GM10266 (cell line): ENCODE data around the gene ADCY7.

ENCODE experiments used
- DNase-seq: peaks from one replicate; pipeline ENCODE4 v3.0.0; 2012; ENCODE audit errors: extremely low spot score
- CTCF ChIP-seq: IDR thresholded peaks from 2 replicates; pipeline ENCODE4 v1.5.1; 2012; ENCODE audit warnings: mild to moderate bottlenecking, low read depth; ENCODE audit not compliant: control insufficient read depth, insufficient read depth; ENCODE audit errors: missing control alignments

Gene ADCY7

GRCh38 chr16:50300942-50301625, 34.7 kb downstream of the ADCY7 start:
- DNase-seq: no peak
- no peak for TF ChIP-seq CTCF

- no peak for TF ChIP-seq CTCF
- no peak for DNase-seq
Observed at GRCh38 chr16:50301626-50302471, 35.5 kb downstream of the ADCY7 start.

DNA sequence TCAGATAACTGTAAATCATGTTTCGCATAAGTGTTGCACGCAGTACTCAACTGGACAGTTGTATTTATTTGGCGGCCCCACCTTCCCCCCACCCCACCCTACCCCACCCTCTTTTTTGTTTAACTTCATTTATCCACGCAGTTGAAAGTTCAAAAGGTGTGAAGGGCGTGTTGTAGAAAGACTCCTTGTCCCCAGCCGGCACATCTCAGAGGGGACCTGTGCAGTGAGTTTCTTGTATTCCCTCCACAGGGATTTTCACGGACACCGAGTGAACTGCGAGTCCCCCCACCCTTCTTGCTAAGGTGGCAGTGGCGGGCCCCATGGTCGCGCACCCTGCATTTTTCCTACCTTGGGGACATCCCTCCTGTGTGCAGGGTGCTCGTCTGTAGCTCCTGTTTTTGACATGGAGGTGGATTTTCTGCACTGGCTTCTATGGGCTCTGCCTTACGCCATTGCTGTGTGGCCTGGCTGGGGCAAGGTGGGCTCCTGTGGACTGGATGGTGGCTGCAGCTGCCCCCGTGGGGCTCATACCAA, 36.2 kb downstream of the ADCY7 start:
- no peak for TF ChIP-seq CTCF

DNA sequence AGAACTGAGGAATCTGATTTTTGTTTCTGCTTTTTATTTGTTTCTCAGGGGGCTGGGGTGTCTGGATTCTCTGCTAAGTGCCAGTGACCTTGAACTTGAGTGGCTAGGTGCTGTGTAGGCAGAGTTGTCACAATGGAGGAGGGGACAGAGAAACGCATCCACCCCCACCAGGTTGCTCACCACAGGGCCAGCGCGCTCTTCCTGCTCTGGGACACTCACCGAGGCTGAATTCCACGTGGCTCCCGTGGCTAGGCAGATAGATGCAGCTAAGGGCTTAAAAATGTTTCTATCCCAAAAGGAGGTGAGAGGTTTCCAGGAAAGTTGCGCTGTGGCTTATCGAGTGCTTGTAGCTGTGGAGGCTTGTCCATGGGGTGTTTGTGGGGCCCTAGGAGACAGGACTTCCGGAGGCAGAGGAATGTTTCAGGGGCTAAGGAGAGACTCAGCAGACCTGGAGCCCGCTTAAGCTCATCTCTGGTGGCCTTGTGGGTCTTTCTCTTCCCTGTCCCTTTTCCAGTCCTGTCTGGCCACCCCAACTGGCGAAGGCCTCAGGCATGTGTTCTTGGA, 36.8 kb downstream of the ADCY7 start:
- no peak for DNase-seq
- TF ChIP-seq CTCF: no peak

More for the DNA sequence above, 36.2 kb downstream of the ADCY7 start:
- DNase-seq: no peak

- DNase-seq: no peak
- TF ChIP-seq CTCF: no peak
Observed at GRCh38 chr16:50303605-50304466, 37.5 kb downstream of the ADCY7 start.

- no peak for DNase-seq
Observed at GRCh38 chr16:50304467-50305440, 38.4 kb downstream of the ADCY7 start.

More at GRCh38 chr16:50304467-50305440, 38.4 kb downstream of the ADCY7 start:
- TF ChIP-seq CTCF: no peak
